HuH-7 (cell line): ENCODE data around the gene KRT34.
"Not testable (repeated sequence)": the region's sequence is repeated elsewhere in the genome, so short reads cannot be mapped to it uniquely, and the experiment has no call there.

Experiments
- DNase-seq: peaks from one replicate; pipeline ENCODE4 v3.0.0; 2011; ENCODE audit warnings: low spot score

KRT34 gene

GRCh38 chr17:41381943-41382342 lies at the start of gene KRT34:
KRT34 (minus strand) TSS chr17:41382306; CDS start chr17:41382246, 60 bp downstream.
- DNase-seq, result not testable (repeated sequence)

- not testable (repeated sequence) for DNase-seq
Observed at GRCh38 chr17:41430376-41430775, 48.3 kb upstream of the KRT34 start.

- DNase-seq, result no peak
Observed at GRCh38 chr17:41429667-41430066, 47.6 kb upstream of the KRT34 start.

- DNase-seq, result no peak
Observed at GRCh38 chr17:41428591-41429291, 46.6 kb upstream of the KRT34 start.

GRCh38 chr17:41424111-41424635 lies 42.1 kb upstream of the KRT34 start, which contains the start of gene KRT37:
KRT37 (minus strand) TSS chr17:41424585; CDS start chr17:41424523, 62 bp downstream.
- no peak for DNase-seq

- not testable (repeated sequence) for DNase-seq
Observed at GRCh38 chr17:41422586-41422985, 40.5 kb upstream of the KRT34 start.

GRCh38 chr17:41421617-41422016 lies 39.5 kb upstream of the KRT34 start:
- no peak for DNase-seq

- no peak for DNase-seq
Observed at GRCh38 chr17:41421116-41421515, 39.0 kb upstream of the KRT34 start.

- DNase-seq, result no peak
Observed at GRCh38 chr17:41420134-41420533, 38.0 kb upstream of the KRT34 start.

GRCh38 chr17:41419716-41420115 lies 37.6 kb upstream of the KRT34 start:
- DNase-seq, result no peak

GRCh38 chr17:41418116-41418860 lies 36.2 kb upstream of the KRT34 start:
- no peak for DNase-seq

GRCh38 chr17:41417576-41418015 lies 35.5 kb upstream of the KRT34 start:
- DNase-seq, result peak; percentile 51

- DNase-seq, result no peak
Observed at GRCh38 chr17:41417127-41417526, 35.0 kb upstream of the KRT34 start.

- no peak for DNase-seq
Observed at GRCh38 chr17:41416479-41416878, 34.4 kb upstream of the KRT34 start.

GRCh38 chr17:41415833-41416335 lies 33.8 kb upstream of the KRT34 start:
- DNase-seq, result no peak

- no peak for DNase-seq
Observed at GRCh38 chr17:41415411-41415810, 33.3 kb upstream of the KRT34 start.

- DNase-seq, result no peak
Observed at GRCh38 chr17:41413982-41414381, 31.9 kb upstream of the KRT34 start.

GRCh38 chr17:41413353-41413957 lies 31.3 kb upstream of the KRT34 start:
- DNase-seq, result no peak

GRCh38 chr17:41411072-41411840 lies 29.1 kb upstream of the KRT34 start:
- DNase-seq, result no peak

GRCh38 chr17:41407226-41407625 lies 25.1 kb upstream of the KRT34 start:
- DNase-seq, result no peak

GRCh38 chr17:41406205-41406604 lies 24.1 kb upstream of the KRT34 start:
- DNase-seq, result no peak
